Dendritic cell treated with granulocyte-macrophage colony-stimulating factor and Interleukin-4, amounts not matched to agents 40 ng/mL and 50 ng/mL, for 4 days (primary cell): ENCODE results near the gene SOX5.
"Not testable (repeated sequence)": the region's sequence is repeated elsewhere in the genome, so short reads cannot be mapped to it uniquely, and the experiment has no call there.

Experiments used
- H3K27ac Mint-ChIP-seq: one replicate; pipeline ENCODE4 v1.8.0; 2022; ENCODE audit warnings: mild to moderate bottlenecking, mixed read lengths
- H3K27me3 Mint-ChIP-seq: one replicate; pipeline ENCODE4 v1.8.0; 2022; ENCODE audit warnings: mild to moderate bottlenecking, mixed read lengths
- H3K36me3 Mint-ChIP-seq: one replicate; pipeline ENCODE4 v1.8.0; 2022; ENCODE audit warnings: low read depth, mixed read lengths
- H3K4me1 Mint-ChIP-seq: one replicate; pipeline ENCODE4 v1.8.0; 2022; ENCODE audit warnings: low read depth, mixed read lengths
- H3K4me3 Mint-ChIP-seq: one replicate; pipeline ENCODE4 v1.8.0; 2022; ENCODE audit warnings: mild to moderate bottlenecking, moderate library complexity, mixed read lengths
- H3K9me3 Mint-ChIP-seq: one replicate; pipeline ENCODE4 v1.8.0; 2022; ENCODE audit warnings: mixed read lengths
- intact Hi-C: fragments of 100-400 bp; cut with micrococcal nuclease; formaldehyde crosslinking; loops from one replicate; pipeline ENCODE4 v1.15.0; 2022

Gene SOX5

DNA sequence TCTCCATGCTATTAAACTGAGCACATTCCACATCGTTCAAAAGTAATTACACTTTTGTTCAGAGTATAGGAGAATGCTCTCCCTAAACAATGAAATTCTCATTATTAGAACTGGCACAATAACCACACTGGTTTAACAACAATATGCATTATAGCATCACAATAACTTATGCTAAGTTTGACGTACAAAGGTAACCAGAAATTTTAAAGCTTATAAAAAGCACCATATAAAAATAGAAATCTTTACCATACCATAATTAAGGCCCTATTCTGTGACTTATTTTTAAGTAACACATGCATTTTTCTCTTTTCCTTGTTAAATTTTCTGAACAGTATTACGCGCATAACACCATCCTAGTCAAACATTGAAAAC lies 60.4 kb downstream of the SOX5 start:
- intact Hi-C loops: no loop called here

DNA sequence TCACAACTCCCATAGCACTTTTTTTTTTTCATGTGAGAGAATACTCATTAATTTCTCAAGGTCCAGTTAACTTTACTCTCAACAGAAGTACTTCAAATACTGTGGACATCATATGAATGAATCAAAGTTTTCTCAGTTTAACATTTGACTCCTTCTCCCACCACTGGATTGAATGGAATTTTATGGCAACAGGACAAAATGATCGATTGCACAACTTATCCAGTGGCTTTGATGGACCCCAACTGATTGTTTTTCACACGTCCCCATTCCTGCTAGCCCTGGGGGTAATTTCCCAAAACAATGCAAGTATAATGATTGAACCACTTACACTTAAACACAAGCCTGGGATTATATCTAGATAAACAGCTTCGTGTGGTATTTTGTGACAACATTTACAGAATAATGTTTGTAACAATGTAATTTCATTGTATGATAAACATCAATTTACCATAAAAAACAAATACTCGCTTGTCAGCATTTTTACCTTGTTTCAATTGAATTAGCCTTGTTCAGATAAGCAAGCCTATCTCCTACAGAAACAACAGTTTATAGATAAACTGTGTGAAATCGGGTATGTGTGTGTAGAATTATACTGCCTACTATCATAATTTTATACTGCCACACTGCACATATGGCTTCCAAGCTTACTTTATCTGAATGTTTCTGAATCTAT lies 60.9 kb downstream of the SOX5 start:
- Mint-ChIP-seq H3K36me3 (no peaks in the 10 kb centered on the region), H3K4me1 (no peaks in the 10 kb centered on the region), H3K27ac (no peak overlapping the region), H3K9me3 (no peaks in the 10 kb centered on the region), H3K4me3 (no peak overlapping the region), H3K27me3 (no peaks in the 10 kb centered on the region)
- intact Hi-C loops: no loop called here

More for the DNA sequence above, 60.4 kb downstream of the SOX5 start:
- no peaks in the 10 kb centered on the region for H3K4me1 Mint-ChIP-seq
- H3K27ac Mint-ChIP-seq: no peak overlapping the region
- H3K4me3 Mint-ChIP-seq: no peak overlapping the region
- H3K27me3 Mint-ChIP-seq: no peaks in the 10 kb centered on the region
- no peaks in the 10 kb centered on the region for H3K9me3 Mint-ChIP-seq
- H3K36me3 Mint-ChIP-seq: no peaks in the 10 kb centered on the region

DNA sequence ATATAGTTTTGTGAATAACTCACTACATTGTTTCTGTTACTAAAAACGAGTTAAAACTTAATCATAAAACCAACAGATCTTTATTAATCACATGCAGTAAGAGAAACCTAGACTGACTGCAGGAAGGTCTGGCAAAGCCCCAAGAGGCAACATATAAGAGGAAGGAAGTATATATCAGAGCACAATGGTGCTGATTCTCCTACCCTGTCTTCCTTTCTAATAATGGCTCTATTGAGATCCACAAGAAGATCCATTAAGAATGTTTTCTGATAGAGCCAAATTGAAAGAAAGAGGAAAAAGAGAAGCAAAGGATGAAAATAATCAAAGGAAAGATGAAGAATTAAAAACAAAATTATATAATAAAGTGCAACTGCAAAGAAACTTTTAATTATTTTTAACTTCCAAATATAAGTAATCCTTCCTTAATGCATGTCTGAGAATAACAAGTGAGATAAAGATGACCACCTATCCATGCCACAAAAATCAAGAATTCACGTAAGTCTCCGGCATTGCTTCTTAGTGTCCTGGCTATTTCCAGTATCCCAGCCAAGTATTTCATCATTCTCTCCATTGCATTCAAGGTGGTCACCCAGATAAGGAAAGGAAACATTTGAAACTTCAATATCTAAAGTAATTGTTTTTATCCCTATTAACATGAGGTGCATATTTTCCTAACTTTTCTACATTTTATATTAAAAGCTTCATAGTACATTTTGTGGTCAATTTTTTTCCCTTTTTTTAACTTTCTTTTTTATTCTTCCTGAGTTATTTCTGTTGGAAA lies 62.2 kb downstream of the SOX5 start:
- Mint-ChIP-seq H3K27me3 (no peaks in the 10 kb centered on the region), H3K4me1 (no peaks in the 10 kb centered on the region), H3K36me3 (no peaks in the 10 kb centered on the region), H3K4me3 (no peak overlapping the region), H3K27ac (no peak overlapping the region), H3K9me3 (no peaks in the 10 kb centered on the region)
- intact Hi-C loops: no loop called here

DNA sequence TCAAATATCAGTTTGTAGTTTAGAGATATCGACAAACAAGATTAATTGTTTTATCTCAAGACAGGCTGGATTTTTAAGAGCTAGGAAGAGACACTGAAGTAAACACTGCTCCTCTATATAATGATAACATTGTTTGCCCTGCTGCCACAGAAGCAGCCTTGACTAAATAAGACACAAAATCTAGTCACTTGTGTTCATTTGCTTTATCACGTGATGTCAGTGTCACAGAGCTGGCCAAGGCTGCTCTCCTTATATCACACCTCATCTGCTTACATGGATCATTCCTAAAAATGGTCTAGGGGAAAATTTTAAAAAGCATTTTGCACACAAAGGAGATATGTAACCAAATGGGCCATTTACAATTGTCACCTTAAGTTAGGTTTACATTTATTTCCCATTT lies 64.1 kb downstream of the SOX5 start:
- Mint-ChIP-seq H3K4me1 (no peaks in the 10 kb centered on the region), H3K27me3 (no peaks in the 10 kb centered on the region), H3K36me3 (no peaks in the 10 kb centered on the region), H3K9me3 (no peaks in the 10 kb centered on the region), H3K4me3 (no peak overlapping the region), H3K27ac (no peak overlapping the region)
- intact Hi-C loops: no loop called here

DNA sequence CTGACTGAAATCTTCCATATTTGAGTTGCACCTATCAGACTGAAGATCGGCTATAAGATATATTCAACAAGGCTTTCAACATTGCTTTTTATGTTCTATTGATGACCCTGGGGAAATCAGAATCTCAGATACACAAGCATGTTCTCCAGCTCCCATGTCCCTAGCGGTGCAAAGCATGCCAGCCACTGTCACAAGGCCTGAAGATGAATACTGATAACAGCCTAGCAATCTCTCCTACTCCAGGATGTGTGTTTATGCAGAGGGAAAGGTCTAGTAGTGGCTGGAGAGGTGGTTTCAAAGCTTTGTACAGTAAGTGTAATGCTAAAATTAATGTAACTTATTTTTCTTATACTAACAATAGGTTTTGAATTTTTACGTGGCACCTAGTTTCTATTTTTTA lies 64.6 kb downstream of the SOX5 start:
- Mint-ChIP-seq H3K27me3 (no peaks in the 10 kb centered on the region), H3K9me3 (no peaks in the 10 kb centered on the region), H3K4me1 (no peaks in the 10 kb centered on the region), H3K4me3 (no peak overlapping the region), H3K36me3 (no peaks in the 10 kb centered on the region), H3K27ac (no peak overlapping the region)
- intact Hi-C loops: no loop called here

DNA sequence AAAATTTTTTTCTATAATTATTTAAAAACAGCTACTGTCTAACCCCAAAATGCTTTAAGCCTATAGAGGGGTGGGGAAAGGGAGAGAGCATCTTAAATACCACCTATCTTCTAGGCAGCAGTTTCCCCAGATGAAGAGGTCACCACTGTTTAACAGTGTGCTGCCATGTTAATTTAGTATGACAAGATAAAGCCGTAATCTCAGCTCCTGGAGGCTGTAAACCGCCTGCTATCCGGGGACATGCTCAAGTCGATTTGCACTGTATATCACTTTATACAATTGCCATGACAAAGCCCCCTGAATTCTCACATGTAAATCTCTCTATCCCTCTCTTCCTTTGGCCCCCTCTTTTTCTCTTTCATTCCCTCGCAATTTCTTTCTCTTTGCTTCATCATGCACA lies 68.5 kb downstream of the SOX5 start:
- Mint-ChIP-seq H3K36me3 (no peaks in the 10 kb centered on the region), H3K27me3 (no peaks in the 10 kb centered on the region), H3K4me3 (no peak overlapping the region), H3K4me1 (no peaks in the 10 kb centered on the region), H3K9me3 (no peaks in the 10 kb centered on the region), H3K27ac (no peak overlapping the region)
- intact Hi-C loops: no loop called here

DNA sequence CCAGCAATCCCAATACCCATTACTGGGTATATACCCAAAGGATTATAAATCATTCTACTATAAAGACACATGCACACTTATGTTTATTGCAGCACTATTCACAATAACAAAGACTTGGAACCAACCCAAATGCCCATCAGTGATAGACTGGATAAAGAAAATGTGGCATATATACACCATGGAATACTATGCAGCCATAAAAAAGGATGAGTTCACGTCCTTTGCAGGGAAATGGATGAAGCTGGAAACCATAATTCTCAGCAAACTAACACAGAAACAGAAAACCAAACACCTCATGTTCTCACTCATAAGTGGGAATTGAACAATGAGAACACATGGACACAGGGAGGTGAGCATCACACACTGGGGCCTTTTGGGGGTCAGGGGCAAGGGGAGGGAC lies 72.9 kb downstream of the SOX5 start:
- H3K4me3 Mint-ChIP-seq, H3K4me1 Mint-ChIP-seq, H3K27ac Mint-ChIP-seq, H3K27me3 Mint-ChIP-seq, H3K36me3 Mint-ChIP-seq, H3K9me3 Mint-ChIP-seq, intact Hi-C loops: not testable (repeated sequence)

DNA sequence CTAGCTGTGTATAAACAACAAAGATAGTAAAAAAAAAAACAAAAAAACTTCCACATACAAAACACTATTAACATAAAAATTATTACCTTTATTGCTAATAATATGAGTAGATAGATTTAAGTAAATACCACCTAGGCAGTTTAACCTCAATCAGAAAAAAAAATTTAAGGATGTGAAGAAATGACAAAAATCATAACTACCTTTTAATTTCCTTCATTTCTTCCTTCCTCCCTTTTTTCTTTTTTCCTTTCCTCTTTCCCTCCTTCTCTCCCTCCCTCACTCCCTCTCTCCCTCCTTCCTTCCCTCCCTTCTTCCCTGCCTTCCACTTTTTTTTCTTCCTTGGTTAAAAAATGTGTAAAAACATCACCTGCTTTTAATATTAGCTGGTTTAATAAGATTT lies 81.7 kb downstream of the SOX5 start:
- Mint-ChIP-seq H3K9me3 (peaks cover 22% of the 10 kb centered on the region), H3K4me3 (no peak overlapping the region), H3K27me3 (no peaks in the 10 kb centered on the region), H3K4me1 (no peaks in the 10 kb centered on the region), H3K27ac (no peak overlapping the region), H3K36me3 (no peaks in the 10 kb centered on the region)
- intact Hi-C loops: no loop called here

DNA sequence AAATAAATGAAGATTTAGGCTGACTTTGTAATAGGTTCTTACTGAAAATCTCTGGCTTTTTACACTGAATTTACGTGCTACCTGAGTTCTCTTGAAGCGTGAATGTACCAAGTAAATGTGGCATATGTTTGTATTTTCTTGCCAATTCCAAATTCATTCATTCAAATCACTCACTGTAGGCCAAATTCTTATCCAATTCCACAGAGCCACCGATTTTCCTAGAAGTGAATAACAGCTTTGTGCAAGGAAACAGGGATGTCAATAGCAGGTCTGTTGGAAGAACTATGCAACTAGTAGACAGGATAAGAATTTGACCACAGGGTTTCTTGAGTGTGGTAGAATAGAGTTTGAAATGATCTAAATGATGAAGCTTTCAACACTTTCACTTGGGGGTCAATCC lies 86.8 kb downstream of the SOX5 start:
- intact Hi-C loops: no loop called here

DNA sequence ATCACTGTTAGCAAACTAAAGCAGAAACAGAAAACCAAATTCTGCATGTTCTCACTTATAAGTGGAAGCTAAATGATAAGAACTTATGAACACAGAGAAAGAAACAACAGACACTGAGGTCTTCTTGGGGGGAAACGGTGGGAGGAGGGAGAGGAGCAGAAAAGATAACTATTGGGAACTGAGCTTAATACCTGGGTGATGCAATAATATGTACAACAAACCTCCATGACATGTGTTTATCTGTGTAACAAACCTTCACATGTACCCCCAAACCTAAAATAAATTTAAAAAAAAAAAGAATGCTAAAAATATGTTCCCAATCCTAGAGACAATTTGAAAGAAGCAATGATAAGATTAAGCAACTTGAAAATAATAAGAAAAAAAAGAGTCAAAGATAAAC lies 89.5 kb downstream of the SOX5 start:
- Mint-ChIP-seq H3K27me3 (no peaks in the 10 kb centered on the region), H3K9me3 (peaks cover 38% of the 10 kb centered on the region)

More for the DNA sequence above, 86.8 kb downstream of the SOX5 start:
- no peaks in the 10 kb centered on the region for H3K4me1 Mint-ChIP-seq
- H3K9me3 Mint-ChIP-seq: peaks cover 46% of the 10 kb centered on the region
- H3K27me3 Mint-ChIP-seq: no peaks in the 10 kb centered on the region
- H3K36me3 Mint-ChIP-seq: no peaks in the 10 kb centered on the region
- no peak overlapping the region for H3K27ac Mint-ChIP-seq
- no peak overlapping the region for H3K4me3 Mint-ChIP-seq

DNA sequence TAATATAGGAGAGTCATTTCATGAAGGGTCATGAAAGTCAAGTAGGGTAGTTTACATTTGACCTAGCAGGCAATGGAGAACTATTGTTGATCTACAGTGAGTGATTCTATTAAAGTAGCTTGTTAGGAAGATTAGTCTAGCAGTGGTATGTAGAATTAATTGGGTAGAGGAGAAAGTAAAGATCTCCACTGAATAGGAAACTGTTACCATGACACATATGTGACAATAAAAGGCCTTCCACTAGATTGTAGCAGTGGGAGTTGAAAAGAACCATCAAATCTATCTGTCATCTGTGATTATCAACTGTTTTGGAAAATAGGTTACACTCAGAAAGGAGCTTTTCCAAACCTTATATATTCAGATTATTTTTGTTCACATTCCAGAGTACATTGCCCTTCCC lies 92.3 kb downstream of the SOX5 start:
- H3K36me3 Mint-ChIP-seq: no peaks in the 10 kb centered on the region
- no peak overlapping the region for H3K4me3 Mint-ChIP-seq
- intact Hi-C loops: no loop called here
- no peaks in the 10 kb centered on the region for H3K27me3 Mint-ChIP-seq
- no peak overlapping the region for H3K27ac Mint-ChIP-seq
- H3K4me1 Mint-ChIP-seq: no peaks in the 10 kb centered on the region
- H3K9me3 Mint-ChIP-seq: peaks cover 24% of the 10 kb centered on the region

More for the DNA sequence above, 89.5 kb downstream of the SOX5 start:
- intact Hi-C loops: no loop called here
- no peaks in the 10 kb centered on the region for H3K4me1 Mint-ChIP-seq
- H3K4me3 Mint-ChIP-seq: no peak overlapping the region
- H3K27ac Mint-ChIP-seq: no peak overlapping the region
- no peaks in the 10 kb centered on the region for H3K36me3 Mint-ChIP-seq

DNA sequence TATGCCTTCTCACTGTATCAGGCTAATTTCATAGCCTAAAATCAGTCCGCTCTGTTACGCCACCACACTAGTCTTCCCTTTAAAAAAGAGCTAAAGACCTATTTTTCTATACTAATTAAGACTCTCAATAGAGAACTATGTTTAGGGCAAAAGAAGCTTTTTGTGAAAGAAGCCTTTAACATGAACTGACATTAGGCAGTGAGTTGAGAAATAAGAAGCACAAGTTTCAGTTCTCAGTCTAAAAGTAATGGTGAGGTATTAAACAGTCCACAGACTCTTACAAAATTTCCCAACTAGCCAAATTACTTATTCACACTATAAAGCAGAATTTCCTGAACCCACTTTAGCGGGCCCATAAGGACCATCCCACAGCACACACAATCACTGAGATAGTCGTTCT lies 93.7 kb downstream of the SOX5 start:
- Mint-ChIP-seq H3K9me3 (peaks cover 24% of the 10 kb centered on the region), H3K4me3 (no peak overlapping the region), H3K27me3 (no peaks in the 10 kb centered on the region), H3K27ac (no peak overlapping the region), H3K4me1 (no peaks in the 10 kb centered on the region), H3K36me3 (no peaks in the 10 kb centered on the region)
- intact Hi-C loops: no loop called here

DNA sequence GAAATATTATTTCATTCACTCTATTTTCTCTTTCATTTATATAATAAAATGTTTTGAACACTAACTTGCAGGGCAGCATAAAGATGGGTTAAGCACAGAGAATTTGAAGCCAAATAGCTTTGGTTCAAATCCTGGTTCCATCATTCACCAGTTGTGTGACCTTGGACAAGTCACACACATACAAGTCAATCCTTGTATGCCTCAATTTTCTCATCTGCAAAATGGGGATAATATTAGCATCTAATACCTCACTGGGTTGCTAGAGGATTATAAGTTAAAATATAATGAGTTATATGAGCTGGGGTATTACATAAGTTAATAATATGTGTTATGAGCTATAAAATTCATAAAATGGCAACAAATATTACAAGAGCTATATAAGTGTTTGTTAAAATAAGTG lies 94.9 kb downstream of the SOX5 start:
- H3K4me3 Mint-ChIP-seq: no peak overlapping the region
- intact Hi-C loops: no loop called here
- no peak overlapping the region for H3K27ac Mint-ChIP-seq
- no peaks in the 10 kb centered on the region for H3K36me3 Mint-ChIP-seq
- H3K9me3 Mint-ChIP-seq: peaks cover 19% of the 10 kb centered on the region
- no peaks in the 10 kb centered on the region for H3K27me3 Mint-ChIP-seq
- no peaks in the 10 kb centered on the region for H3K4me1 Mint-ChIP-seq

DNA sequence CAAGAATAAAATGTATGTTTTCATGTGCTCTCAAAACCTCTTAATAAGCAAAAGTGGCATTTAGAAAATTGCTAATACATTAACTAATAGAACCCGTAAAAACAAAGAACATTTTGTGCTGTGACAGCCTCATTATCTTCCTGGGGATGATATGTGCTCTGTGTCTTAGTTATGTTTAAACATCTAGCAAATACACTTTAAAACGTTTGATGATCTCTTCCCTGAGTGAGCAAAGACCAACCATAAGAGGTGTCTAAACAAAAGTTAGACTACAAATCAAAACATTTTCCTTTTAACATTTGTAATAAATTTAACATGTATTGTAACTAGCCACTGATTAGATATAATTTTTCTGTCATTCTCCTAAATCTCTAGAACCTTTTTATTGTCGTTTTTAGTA lies 95.8 kb downstream of the SOX5 start:
- no peaks in the 10 kb centered on the region for H3K36me3 Mint-ChIP-seq
- H3K9me3 Mint-ChIP-seq: peaks cover 10% of the 10 kb centered on the region
- intact Hi-C loops: no loop called here
- H3K4me3 Mint-ChIP-seq: no peak overlapping the region
- no peak overlapping the region for H3K27ac Mint-ChIP-seq
- H3K4me1 Mint-ChIP-seq: no peaks in the 10 kb centered on the region
- H3K27me3 Mint-ChIP-seq: no peaks in the 10 kb centered on the region

DNA sequence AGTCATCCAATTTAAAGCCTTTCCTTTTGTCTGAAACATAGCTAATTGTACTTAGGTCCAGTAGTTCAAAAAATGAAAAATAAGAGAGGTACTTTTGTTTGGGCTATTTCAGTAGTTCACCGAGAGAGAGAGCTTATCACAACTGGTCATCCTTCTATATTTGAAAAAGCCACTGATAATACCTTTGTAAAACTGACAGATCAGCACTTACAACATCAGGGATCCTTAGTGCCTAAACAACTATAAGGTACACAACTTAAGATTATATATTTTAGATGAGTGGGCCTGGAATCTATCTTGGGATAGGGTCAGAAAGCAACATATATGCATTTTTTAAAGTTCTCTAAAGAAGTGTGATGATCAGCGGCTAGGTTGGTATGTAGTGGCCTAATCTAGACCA lies 97.9 kb downstream of the SOX5 start:
- intact Hi-C loops: no loop called here
- H3K27me3 Mint-ChIP-seq: no peaks in the 10 kb centered on the region
- H3K9me3 Mint-ChIP-seq: no peaks in the 10 kb centered on the region
- H3K4me1 Mint-ChIP-seq: no peaks in the 10 kb centered on the region
- no peaks in the 10 kb centered on the region for H3K36me3 Mint-ChIP-seq
- H3K27ac Mint-ChIP-seq: no peak overlapping the region
- no peak overlapping the region for H3K4me3 Mint-ChIP-seq
